COLO668 (cell line): Measurements from ENCODE around the gene GYS1.

Experiments
- DNase-seq: peaks from one replicate; lab custom pipeline; 2025; ENCODE audit not compliant: unreplicated experiment; lab: John Stamatoyannopoulos, UW

GYS1 gene

DNA sequence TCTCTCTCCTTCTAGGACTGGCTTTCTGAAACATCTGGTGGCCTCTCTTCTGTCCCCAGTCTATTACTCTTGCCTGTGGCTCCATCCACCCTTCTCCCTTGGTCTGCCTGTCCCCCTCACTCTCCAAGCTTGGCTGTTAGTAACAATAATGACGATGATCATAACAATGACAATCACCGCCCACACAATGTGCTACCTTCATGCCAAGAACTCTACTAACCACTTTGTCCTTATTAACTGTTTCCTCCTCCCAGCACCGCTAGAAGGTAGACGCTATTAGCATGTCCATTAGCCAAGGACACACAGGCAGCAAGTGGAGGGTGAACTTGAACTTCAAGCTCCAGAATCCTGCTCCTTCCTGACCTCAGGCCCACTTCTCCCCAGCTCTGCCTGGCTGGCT, 2.7 kb downstream of the GYS1 start:
- DNase-seq: no peak

DNA sequence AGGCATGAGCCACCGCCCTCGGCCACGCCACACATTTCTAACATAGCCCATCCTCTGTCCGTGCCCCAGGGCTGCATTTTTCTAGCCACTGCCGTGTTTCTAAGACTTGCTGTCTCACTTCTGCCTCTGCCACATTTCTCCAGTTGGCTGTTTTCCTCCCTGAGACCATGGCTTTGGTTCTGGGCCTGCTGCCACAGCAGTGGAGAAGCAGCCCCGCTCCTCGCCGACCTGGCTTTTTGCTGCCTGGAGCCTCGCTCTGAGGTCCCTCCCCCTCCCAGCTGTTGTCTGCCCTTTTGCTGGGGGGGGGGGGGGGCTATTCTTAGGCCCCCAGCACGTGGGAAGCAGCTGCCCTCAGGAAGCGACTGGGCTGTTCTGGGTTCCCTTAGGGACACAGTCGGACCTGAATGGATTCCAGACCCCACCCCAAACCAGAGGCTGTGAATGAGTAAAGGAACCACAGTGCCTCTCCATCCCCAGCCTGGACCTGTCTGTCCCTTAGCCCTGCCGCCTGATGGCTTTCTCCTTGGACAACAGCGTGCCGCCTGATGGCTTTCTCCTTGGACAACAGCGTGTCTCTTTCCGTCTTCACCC, 3.3 kb downstream of the GYS1 start:
- no peak for DNase-seq

DNA sequence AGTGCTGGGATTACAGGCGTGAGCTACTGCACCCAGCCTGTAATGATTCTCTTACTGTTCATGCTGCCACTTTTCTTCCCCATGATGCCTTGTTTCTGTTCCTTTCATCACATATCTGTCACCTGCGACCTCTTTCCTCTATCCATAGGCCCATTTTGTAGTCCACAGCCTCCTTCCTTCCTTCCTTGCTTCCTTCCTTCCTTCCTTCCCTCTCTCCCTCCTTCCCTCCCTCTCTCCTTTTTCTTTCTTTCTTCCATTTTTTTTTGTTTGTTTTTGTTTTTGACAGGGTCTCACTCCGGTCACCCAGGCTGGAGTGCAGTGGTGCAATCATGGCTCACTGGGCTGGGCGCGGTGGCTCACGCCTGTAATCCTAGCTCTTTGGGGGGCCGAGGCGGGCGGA, 4.2 kb downstream of the GYS1 start:
- no peak for DNase-seq

DNA sequence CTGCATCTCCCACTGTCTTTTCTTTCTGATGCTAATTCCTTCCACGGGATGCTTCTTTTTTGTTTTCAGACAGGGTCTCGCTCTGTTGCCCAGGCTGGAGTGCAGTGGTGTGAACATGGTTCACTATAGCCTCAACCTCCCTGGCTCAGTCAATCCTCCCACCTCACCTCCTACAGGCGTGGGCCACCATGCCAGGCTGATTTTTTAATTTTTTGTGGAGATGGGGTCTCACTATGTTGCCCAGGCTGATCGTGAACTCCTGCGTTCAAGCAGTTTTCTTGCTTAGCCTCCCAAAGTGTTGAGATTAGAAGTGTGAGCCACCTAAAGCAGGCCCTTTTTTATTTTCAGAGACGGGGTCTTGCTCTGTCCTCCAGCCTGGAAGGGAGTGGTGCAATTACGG, 4.8 kb downstream of the GYS1 start:
- DNase-seq: no peak

DNA sequence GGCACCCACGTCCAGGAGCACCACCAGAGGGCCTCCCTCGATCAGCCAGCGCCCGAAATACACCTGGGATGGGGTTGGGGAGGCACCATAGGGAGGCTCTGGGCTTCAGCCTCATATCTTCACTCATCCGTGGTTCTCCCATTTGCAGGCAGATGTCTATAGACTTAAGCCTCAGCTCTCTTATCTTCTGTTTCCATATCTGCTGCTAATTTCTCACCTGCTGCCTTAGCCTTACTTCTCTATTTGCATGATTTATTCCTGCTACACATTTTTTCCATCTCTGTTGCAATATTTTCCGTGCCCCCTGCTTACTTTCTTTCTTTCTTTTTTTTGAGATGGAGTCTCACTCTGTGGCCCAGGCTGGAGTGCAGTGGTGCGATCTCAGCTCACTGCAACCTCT, 5.8 kb downstream of the GYS1 start:
- DNase-seq: no peak

DNA sequence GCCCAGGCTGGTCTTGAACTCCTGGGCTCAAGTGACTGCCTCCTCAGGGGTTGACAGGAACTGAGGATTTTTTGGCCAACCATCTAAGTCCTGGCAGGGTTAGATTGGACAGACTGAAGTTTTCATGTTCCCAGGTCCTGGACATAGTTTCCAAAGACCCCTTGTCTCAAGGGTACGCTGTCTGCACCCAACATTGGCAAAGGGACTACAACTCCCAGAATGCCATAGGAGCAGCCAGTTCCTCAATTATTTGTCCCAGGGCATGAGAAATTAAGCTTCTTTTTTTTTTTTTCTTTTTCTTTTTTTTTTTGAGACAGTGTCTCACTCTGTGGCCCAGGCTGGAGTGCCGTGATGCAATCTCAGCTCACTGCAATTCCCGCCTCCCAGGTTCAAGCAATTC, 6.9 kb downstream of the GYS1 start:
- no peak for DNase-seq

DNA sequence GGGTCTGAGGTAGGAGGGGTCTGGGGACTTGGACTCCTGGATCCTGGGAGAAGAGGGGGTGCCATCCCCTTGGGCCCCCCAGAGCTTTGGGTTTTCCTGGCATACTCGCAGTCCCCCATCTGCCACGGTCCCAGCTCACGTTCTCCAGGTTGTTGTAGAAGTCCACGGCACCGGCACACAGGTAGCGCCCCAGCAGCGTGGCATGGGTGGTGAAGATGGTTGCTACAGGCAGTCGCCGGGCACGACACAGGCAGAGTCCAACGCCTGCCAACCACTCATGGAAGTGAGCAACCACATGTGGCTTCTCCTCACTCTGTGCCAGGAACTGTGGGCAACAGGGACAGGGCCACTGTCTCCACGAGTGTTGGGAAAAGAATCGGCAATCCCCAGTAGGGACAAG, 7.4 kb downstream of the GYS1 start:
- DNase-seq: no peak

DNA sequence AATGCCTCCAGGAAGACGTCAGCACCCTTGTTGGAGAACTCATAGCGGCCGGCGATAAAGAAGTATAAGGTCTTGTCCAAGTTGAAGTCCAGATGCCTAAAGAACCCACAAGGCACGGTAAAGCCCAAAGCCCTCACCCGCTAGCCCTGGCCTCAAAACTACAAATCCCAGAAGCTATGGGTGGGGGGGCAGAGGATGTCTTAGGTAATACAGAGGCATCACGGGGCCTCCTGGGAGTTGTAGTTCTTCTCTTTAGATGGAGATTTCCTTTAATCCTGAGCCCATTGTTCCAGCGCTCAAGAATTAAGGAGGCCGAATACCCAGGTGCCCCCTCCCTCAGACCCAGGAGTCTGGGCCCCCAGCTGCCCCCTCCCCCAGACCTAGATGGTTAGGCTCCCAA, 10.8 kb downstream of the GYS1 start:
- no peak for DNase-seq

DNA sequence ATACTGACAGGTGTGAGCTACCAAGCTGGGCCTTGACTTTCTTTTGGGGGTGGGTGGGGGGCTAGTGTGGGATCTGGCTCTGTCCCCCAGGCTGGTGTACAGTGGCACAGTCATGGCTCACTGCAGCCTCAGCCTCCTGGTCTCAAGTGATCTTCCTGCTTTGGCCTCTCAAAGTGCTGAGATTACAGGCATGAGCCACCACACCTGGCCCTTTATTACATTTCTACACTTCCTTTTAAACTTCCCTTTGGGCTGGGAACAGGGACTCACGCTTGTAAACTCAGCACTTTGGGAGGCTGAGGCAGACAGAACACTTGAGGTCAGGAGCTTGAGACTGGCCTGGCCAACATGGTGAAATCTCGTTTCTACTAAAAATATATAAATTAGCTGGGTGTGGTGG, 16.0 kb downstream of the GYS1 start:
- DNase-seq: no peak

DNA sequence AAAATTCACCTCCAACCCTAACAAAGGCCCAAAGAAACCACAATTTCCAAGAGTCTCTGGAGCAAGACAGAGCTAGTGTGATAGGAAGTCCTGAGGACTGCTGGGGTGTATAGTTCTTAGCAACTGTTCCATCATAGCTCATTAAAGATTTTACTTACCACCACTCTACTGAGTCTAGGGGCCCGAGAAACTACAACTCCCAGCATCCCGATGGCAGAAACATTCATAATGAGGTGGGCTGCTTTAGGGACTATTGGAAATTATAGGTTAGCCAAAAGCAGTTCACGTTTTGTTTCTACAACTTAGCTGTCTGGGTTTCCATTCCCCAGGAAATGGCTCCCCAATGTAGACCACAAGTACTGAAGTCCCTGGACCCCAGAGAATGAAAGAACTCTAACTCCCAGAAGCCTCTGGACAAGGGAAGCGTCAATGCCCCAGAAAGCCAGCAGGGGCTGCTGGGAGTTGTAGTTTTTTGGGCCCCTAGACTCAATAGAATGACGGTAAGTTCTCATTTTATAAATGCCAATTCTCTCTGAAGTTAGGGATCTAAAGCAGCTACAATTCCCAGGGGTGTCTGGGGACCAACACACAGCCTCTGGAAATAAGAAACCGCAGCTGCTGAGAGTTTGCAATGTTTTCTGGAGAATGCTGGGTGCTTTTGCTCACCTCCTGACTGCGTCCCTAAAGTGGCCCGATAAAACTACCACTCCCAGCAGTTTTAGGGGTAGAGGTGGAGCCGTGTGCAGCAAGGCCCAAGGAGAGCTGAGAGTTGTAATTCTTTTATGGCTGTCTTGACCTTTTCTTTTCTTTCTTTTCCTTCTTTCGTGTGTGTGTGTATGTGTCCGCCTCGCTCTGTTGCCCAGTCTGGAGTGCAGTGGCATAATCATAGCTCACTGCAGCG, 16.9 kb downstream of the GYS1 start:
- peak; percentile 28 for DNase-seq

DNA sequence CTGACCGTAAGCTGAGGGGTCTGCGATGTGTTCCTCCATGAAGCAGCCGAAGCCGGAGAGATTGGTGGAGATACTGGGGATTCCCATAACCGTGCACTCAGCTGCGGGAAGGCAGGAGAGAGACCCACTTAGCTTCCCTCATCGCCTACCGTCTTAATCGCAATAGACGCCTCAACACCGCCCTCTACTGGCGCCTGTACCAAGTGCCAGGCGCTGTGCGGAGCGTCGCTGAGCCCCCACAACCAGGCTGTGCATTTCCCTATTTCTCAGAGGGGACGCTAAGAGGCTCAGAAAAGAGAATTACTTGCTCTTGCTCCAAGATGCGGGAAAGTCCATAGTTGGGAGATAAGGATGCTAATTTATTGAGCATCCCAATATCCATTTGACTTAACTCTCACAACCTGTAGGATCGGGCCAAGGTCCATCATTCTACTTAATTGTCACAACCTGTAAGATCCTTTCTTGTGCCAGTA, 22.1 kb downstream of the GYS1 start:
- DNase-seq: peak; percentile 81

DNA sequence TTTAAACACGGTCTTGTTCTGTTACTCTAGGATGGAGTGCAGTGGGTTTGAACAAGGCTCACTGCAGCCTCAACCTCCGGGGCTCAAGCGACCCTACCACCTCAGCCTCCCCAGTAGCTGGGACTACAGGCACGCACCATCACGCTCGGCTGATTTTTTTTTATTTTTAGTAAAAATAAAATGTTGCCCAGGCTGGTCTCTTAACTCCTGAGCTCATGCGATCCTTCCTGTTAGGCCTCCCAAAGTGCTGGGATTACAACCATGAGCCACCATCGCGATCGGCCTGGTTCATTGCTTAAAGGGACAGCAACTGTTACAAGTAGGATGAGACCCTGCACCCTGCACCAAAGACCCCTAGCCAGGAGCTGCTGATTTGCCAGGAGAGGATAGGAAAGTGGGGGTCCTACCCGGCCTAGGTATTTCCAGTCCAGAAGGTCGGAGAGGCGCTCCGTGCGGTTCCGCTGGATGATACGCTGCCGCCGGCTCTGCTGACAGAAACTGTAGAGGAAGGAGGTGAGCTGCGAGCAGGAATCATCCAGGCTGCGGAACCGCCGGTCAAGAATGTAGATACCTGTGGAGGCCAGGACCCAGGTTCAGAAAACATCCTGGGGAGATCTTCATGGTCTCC, 22.9 kb downstream of the GYS1 start:
- no peak for DNase-seq

DNA sequence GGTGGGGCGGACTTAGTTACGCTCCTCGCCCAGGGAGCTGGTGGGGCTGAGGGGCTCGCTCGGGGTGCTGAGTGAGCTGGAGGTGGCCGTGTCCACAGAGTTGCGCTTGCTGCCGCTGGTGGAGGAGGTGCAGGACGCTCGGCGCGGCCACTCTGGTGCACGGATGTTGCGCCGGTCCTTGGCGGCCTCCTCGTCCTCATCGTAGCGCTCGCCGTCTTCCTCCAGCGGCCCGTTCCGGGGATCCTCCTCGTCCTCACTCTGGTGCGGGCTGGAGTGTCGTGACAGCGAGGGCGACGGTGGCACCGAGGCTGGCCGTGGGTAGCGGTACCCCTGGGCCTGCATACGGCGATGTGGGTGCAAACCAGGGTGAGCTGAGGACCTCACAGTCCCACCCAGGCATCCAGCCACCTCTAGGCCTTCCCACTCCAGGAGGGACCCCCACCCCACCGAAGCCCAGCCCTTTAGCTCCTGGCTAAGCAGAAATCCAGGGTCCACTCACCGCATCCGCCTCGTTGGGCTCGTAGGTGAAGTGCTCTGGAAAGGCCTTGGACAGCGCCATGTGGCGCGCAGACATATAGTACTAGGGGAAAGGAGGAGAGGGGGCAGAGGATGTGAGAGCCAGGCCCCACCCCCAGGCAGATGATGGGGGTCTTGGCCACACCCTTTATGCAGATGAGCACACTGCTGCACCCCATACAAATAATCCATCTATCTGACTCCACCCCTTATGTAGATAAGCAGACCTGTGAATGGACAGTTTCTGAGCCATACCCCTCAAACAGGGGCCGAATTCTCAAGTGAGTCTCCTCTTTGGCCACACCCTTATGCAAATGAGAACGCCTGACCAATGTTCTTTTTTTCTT, 23.6 kb downstream of the GYS1 start:
- DNase-seq: no peak

DNA sequence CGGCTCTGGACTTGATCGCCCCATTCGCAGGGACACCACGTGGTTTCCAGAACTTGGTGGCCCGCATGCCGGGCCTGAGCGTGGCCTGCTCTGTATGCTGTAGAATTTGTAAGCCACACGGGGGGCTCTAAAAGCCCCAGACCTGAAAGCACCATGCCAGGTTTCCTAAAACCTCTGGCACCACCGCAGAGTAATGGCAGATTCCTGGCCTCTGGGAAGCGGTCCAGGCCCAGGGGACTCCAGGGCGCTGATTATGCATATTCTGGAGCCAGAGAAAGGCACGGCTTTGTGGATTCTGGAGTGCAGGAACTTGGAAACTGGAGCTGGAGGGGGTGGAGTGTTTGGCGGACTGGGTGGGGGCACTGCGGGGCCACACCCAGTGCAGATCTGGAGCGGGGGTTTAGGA, 24.3 kb downstream of the GYS1 start:
- no peak for DNase-seq

DNA sequence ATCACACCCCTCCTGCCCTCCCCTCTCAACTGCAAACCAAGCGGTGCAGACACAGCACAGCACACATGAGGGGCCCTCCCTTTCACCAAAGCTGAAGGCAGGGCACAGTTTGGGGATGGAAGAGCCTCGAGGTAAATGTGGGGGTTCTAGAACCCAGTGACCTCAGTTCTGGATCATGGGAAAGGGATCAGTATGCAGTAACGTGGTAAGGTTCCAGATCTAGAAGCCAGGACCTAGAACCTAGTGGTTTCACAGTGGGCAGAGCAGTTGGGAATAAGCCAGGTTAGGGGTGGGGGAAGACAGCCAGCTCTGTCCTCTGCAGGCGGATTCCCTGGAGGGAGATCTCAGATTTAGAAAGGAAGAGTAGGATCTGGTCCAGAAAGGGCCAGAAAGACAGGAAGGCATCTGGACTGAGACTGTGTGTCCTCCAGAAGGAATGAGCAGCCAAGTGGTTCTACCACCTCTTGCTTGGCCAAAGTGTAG, 24.9 kb downstream of the GYS1 start:
- DNase-seq: no peak

DNA sequence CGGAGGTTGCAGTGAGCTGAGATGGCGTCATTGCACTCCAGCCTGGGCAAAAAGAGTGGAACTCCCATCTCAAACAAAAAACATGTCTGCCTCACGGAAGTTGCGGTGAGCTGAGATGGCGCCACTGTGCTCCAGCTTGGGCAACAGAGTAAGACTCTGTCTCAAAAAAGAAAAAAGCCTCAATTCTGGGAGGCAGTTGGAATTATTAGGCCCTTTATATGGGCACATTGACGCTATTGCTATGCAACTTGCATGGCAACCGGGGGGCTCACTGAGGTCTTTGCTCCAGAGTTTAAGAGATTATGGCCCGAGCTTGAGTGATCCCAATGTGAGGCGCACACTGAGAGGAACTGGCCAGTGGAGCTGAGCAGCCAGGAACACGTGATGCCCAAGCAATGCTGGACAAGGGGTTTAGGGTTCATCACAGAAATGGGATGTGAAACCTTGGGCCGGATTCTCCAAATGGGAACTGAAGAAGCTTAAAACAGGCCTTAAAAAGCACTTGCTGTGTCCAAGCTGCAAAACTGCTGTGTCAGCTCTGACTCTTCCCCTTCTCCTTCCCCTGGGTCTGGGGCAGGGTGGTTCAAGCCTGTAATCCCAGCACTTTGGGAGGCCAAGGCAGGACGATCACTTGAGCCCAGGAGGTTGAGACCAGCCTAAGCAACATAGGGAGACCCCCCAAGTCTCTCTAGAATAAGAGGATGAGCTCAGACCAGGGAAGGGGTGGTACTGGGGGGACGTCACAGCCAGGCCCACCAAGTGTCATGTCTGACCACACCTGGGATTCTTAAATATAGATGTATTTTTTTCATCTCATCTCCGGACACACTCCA, 25.5 kb downstream of the GYS1 start:
- no peak for DNase-seq

DNA sequence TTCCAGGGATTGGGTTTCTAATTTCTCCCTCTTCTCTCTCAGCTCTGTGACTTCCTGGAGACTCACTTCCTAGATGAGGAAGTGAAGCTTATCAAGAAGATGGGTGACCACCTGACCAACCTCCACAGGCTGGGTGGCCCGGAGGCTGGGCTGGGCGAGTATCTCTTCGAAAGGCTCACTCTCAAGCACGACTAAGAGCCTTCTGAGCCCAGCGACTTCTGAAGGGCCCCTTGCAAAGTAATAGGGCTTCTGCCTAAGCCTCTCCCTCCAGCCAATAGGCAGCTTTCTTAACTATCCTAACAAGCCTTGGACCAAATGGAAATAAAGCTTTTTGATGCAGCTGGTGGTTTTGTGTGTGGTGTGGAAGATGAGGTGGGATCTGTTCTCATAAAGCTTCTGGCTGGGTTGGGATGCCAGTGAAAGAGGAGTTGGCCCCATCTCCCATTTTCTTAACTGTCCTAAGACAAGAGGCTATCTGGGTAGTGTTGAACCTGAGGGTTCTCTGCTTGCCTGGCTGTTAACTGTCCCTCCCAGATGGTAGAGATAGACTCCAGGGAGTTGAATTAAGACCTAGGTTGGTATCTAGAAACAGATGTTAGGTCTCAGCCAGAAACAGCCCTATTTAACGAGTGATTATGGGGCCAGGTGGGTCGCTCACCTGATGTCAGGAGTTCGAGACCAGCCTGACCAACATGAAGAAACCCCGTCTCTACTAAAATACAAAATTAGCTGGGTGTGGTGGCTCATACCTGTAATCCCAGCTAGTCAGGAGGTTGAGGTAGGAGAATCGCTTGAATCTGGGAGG, 26.4 kb downstream of the GYS1 start:
- DNase-seq: no peak

DNA sequence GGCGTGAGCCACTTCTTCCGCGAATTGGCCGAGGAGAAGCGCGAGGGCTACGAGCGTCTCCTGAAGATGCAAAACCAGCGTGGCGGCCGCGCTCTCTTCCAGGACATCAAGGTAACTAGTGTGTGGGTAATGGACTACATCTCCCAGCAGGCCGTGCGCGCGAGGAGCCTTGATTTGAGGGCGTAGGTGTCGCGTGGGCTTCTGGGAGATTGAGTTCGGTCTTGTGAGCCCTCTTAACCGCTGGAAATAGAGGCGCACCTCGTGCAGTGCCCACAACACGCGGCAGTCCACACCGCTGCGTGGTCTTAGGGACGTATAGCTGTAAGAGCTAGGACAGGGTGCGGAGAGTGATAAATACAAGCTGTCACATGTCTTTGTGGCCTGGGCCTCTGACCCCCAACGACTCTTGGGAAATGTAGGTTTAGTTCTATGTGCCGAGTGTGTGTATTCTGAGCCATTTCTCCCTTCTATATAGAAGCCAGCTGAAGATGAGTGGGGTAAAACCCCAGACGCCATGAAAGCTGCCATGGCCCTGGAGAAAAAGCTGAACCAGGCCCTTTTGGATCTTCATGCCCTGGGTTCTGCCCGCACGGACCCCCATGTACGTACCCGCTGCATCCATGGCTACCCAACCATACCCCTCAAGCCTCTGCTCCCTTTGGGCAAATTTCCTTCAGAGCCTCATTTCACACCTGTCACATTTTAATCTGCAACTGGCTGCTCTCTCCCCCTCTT, 27.1 kb downstream of the GYS1 start:
- peak; percentile 86 for DNase-seq
